ENCODE results near the gene MAP3K14.
A peak's percentile ranks its signal among the peaks of the same experiment; 100 is the strongest.

Gene MAP3K14

GRCh38 chr17:45316434-45317110 is at the start of gene MAP3K14:
MAP3K14 (minus strand) TSS chr17:45317020; CDS start chr17:45290745, 26,275 bp downstream.
- Histone ChIP-seq H3K9me3 (ENCODE audit: insufficient read depth, low read length) (no peaks in the 10 kb centered on the region), H3K9ac (ENCODE audit: insufficient read length, low read depth) (peak within 1 kb of the TSS; percentile 96), H3K36me3 (ENCODE audit: insufficient read depth, insufficient read length, low read length) (peaks cover 26% of the 10 kb centered on the region), H3K4me1 (ENCODE audit: insufficient read depth, insufficient read length) (peaks cover 21% of the 10 kb centered on the region), H3K27me3 (ENCODE audit: insufficient read depth, insufficient read length) (peaks cover 7% of the 10 kb centered on the region), H3K4me3 (ENCODE audit: insufficient read length, low read depth) (peak within 1 kb of the TSS; percentile 87)
- no peak for DNase-seq (ENCODE audit: low read depth, low spot score)
- TF ChIP-seq SUZ12 (IDR thresholded peaks at IDR 0.05; ENCODE audit: extremely low read depth, insufficient read depth, insufficient read length) (no peak), YY1 (IDR thresholded peaks at IDR 0.05; ENCODE audit: insufficient read depth, insufficient read length) (no peak), ZNF274 (IDR thresholded peaks at IDR 0.05; ENCODE audit: low read depth, low read length) (no peak)

DNA sequence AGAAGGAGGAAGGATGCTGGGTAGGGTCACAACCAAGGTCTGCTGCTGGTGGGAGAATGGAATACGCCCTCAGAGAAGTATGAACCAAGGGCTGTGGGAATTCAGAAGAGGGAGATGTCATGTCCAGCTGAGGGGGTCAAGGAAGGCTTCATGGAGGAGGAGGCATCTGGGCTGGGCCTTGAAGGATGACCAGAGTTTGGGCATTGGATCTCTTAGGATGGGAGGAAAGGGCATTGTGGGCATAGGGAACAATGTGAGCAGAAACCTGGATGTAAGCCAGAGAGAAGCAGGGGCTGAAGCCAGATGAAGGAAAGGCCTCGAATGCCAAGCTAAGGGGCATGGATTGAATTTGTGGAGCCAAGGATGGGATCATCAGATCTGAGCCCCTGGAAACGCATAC is 49.2 kb upstream of the MAP3K14 start:
- no peak for DNase-seq (ENCODE audit: low read depth, low spot score)
- Histone ChIP-seq H3K27me3 (ENCODE audit: insufficient read depth, insufficient read length) (no peaks in the 10 kb centered on the region), H3K9ac (ENCODE audit: insufficient read length, low read depth) (no peak overlapping the region), H3K4me3 (ENCODE audit: insufficient read length, low read depth) (no peak overlapping the region), H3K4me1 (ENCODE audit: insufficient read depth, insufficient read length) (peaks cover 12% of the 10 kb centered on the region), H3K36me3 (ENCODE audit: insufficient read depth, insufficient read length, low read length) (no peaks in the 10 kb centered on the region), H3K9me3 (ENCODE audit: insufficient read depth, low read length) (peaks cover 9% of the 10 kb centered on the region; the same call in 1 of the 2 replicates)
- TF ChIP-seq YY1 (IDR thresholded peaks at IDR 0.05; ENCODE audit: insufficient read depth, insufficient read length), result no peak
- TF ChIP-seq ZNF274 (IDR thresholded peaks at IDR 0.05; ENCODE audit: low read depth, low read length), result no peak
- TF ChIP-seq SUZ12 (IDR thresholded peaks at IDR 0.05; ENCODE audit: extremely low read depth, insufficient read depth, insufficient read length), result no peak

- peak overlapping the region; percentile 45 for H3K9ac ChIP-seq (ENCODE audit: insufficient read length, low read depth)
- peaks cover 12% of the 10 kb centered on the region for H3K4me1 ChIP-seq (ENCODE audit: insufficient read depth, insufficient read length)
- no peaks in the 10 kb centered on the region for H3K27me3 ChIP-seq (ENCODE audit: insufficient read depth, insufficient read length)
- no peak for TF ChIP-seq YY1 (IDR thresholded peaks at IDR 0.05; ENCODE audit: insufficient read depth, insufficient read length)
- TF ChIP-seq SUZ12 (IDR thresholded peaks at IDR 0.05; ENCODE audit: extremely low read depth, insufficient read depth, insufficient read length), result no peak
- no peak for TF ChIP-seq ZNF274 (IDR thresholded peaks at IDR 0.05; ENCODE audit: low read depth, low read length)
- peaks cover 9% of the 10 kb centered on the region; the same call in 1 of the 2 replicates for H3K9me3 ChIP-seq (ENCODE audit: insufficient read depth, low read length)
- no peaks in the 10 kb centered on the region for H3K36me3 ChIP-seq (ENCODE audit: insufficient read depth, insufficient read length, low read length)
- DNase-seq (ENCODE audit: low read depth, low spot score), result peak; percentile 92
- no peak overlapping the region for H3K4me3 ChIP-seq (ENCODE audit: insufficient read length, low read depth)
These were observed 47.9 kb upstream of the MAP3K14 start for GRCh38 chr17:45364531-45365390.

- DNase-seq (ENCODE audit: low read depth, low spot score), result no peak
- Histone ChIP-seq H3K4me1 (ENCODE audit: insufficient read depth, insufficient read length) (peaks cover 12% of the 10 kb centered on the region), H3K27me3 (ENCODE audit: insufficient read depth, insufficient read length) (no peaks in the 10 kb centered on the region), H3K9me3 (ENCODE audit: insufficient read depth, low read length) (peaks cover 9% of the 10 kb centered on the region; the same call in 1 of the 2 replicates), H3K4me3 (ENCODE audit: insufficient read length, low read depth) (no peak overlapping the region), H3K36me3 (ENCODE audit: insufficient read depth, insufficient read length, low read length) (no peaks in the 10 kb centered on the region), H3K9ac (ENCODE audit: insufficient read length, low read depth) (no peak overlapping the region)
- no peak for TF ChIP-seq SUZ12 (IDR thresholded peaks at IDR 0.05; ENCODE audit: extremely low read depth, insufficient read depth, insufficient read length)
- no peak for TF ChIP-seq ZNF274 (IDR thresholded peaks at IDR 0.05; ENCODE audit: low read depth, low read length)
- no peak for TF ChIP-seq YY1 (IDR thresholded peaks at IDR 0.05; ENCODE audit: insufficient read depth, insufficient read length)
These were observed 46.7 kb upstream of the MAP3K14 start for GRCh38 chr17:45363498-45363897.

- TF ChIP-seq SUZ12 (IDR thresholded peaks at IDR 0.05; ENCODE audit: extremely low read depth, insufficient read depth, insufficient read length) (no peak), YY1 (IDR thresholded peaks at IDR 0.05; ENCODE audit: insufficient read depth, insufficient read length) (no peak), ZNF274 (IDR thresholded peaks at IDR 0.05; ENCODE audit: low read depth, low read length) (no peak)
- Histone ChIP-seq H3K9ac (ENCODE audit: insufficient read length, low read depth) (no peak overlapping the region), H3K4me1 (ENCODE audit: insufficient read depth, insufficient read length) (peaks cover 8% of the 10 kb centered on the region), H3K36me3 (ENCODE audit: insufficient read depth, insufficient read length, low read length) (no peaks in the 10 kb centered on the region), H3K4me3 (ENCODE audit: insufficient read length, low read depth) (no peak overlapping the region), H3K27me3 (ENCODE audit: insufficient read depth, insufficient read length) (no peaks in the 10 kb centered on the region), H3K9me3 (ENCODE audit: insufficient read depth, low read length) (peaks cover 9% of the 10 kb centered on the region; the same call in 1 of the 2 replicates)
- DNase-seq (ENCODE audit: low read depth, low spot score), result no peak
These were observed 45.2 kb upstream of the MAP3K14 start for GRCh38 chr17:45361976-45362375.

- H3K36me3 ChIP-seq (ENCODE audit: insufficient read depth, insufficient read length, low read length), result no peaks in the 10 kb centered on the region
- no peak overlapping the region for H3K4me3 ChIP-seq (ENCODE audit: insufficient read length, low read depth)
- TF ChIP-seq ZNF274 (IDR thresholded peaks at IDR 0.05; ENCODE audit: low read depth, low read length) (no peak), SUZ12 (IDR thresholded peaks at IDR 0.05; ENCODE audit: extremely low read depth, insufficient read depth, insufficient read length) (no peak), YY1 (IDR thresholded peaks at IDR 0.05; ENCODE audit: insufficient read depth, insufficient read length) (no peak)
- no peak overlapping the region for H3K9ac ChIP-seq (ENCODE audit: insufficient read length, low read depth)
- H3K9me3 ChIP-seq (ENCODE audit: insufficient read depth, low read length), result peaks cover 9% of the 10 kb centered on the region; the same call in 1 of the 2 replicates
- peaks cover 4% of the 10 kb centered on the region for H3K4me1 ChIP-seq (ENCODE audit: insufficient read depth, insufficient read length)
- no peak for DNase-seq (ENCODE audit: low read depth, low spot score)
- no peaks in the 10 kb centered on the region for H3K27me3 ChIP-seq (ENCODE audit: insufficient read depth, insufficient read length)
These were observed 44.6 kb upstream of the MAP3K14 start for GRCh38 chr17:45361451-45361850.
